ENCODE data around the gene CDK5RAP1.

The CDK5RAP1 gene

DNA sequence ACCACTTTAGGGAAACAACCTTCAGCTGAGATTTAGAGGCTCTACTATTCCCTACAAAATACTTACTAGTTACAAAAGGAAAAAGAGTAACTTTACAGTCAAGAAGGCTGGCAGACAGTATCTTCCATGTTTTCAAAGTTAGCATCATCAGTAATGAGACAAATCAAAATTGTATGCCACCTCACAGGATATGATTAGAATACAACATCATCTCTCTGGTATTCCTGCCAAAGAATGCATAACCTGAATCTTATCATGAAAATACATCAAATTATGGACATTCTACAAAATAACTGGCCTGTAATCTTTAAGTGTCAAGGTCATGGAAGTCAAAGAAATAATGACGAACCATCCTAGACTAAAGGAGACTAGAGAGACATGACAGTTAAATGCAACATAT, 38.4 kb downstream of the CDK5RAP1 start:
- Mint-ChIP-seq H3K36me3 (peaks cover 21% of the 10 kb centered on the region), H3K27me3 (no peaks in the 10 kb centered on the region), H3K9me3 (no peaks in the 10 kb centered on the region), H3K27ac (no peak overlapping the region), H3K4me1 (no peaks in the 10 kb centered on the region), H3K4me3 (no peak overlapping the region)

DNA sequence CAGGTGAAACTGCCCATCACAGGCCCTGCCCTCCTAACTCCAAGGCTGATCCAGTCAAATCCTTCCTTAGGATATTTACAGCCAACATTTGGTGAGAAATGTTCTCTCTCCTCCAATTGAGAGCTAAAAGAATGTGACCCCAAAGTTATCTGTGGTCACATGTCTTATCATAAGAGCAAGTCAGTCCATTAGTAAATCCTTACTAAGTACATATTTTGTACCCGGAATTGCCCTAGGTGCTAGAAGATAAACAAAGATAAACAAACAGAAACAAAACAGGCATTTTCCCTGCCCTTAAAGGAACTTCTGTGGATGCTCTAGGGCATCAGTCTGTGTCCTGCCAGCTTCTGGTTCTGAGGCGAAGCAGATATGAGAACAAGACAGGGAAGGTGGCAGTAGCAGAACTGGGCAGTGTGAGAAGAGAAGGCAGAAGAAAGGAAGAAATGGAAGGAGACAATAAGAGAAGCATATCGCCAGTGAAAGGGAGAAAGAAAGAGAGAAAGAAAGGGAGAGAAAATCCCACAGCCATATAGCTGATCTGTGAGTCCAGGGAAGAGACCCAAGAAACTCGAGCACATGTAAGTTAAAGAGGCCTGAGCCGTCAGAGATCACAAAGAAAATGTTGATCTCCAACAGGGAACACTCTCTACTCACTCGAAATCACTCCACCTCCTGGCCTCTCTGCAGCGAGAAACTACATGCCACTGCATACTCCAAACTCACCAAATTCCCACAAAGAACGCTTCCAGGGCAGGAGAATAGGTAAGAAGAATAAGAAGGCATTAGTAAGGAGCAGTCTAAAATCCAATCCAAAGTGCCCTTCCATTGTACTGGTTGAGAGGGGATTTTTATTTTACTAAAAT, 41.7 kb downstream of the CDK5RAP1 start:
- Mint-ChIP-seq H3K36me3 (peaks cover 21% of the 10 kb centered on the region), H3K9me3 (no peaks in the 10 kb centered on the region), H3K27ac (no peak overlapping the region), H3K4me1 (no peaks in the 10 kb centered on the region), H3K27me3 (no peaks in the 10 kb centered on the region), H3K4me3 (no peak overlapping the region)

DNA sequence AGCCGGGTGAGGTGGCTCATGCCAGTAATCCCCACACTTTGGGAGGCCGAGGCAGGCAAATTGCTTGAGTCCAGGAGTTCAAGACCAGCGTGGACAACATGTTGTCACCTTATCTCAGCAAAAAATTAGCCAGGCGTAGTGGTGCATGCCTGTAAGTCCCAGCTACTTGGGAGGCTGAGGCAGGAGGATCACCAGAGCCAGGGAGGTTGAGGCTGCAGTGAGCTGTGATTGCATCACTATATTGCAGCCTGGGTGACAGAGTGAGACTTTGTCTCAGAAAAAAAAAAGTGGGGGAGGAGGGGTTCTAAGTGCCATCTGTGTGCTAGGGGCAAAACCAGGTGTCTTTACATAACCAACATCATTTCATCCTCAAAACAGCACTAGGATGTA, 48.3 kb downstream of the CDK5RAP1 start:
- Mint-ChIP-seq H3K27ac (no peak overlapping the region), H3K36me3 (peaks cover 2% of the 10 kb centered on the region), H3K4me3 (no peak overlapping the region), H3K27me3 (no peaks in the 10 kb centered on the region), H3K9me3 (no peaks in the 10 kb centered on the region), H3K4me1 (no peaks in the 10 kb centered on the region)

GRCh38 chr20:33352258-33353012, 48.9 kb downstream of the CDK5RAP1 start:
- H3K27me3 Mint-ChIP-seq, result no peaks in the 10 kb centered on the region
- H3K36me3 Mint-ChIP-seq, result peaks cover 2% of the 10 kb centered on the region
- no peaks in the 10 kb centered on the region for H3K9me3 Mint-ChIP-seq
- no peak overlapping the region for H3K27ac Mint-ChIP-seq
- H3K4me1 Mint-ChIP-seq, result no peaks in the 10 kb centered on the region
- no peak overlapping the region for H3K4me3 Mint-ChIP-seq

DNA sequence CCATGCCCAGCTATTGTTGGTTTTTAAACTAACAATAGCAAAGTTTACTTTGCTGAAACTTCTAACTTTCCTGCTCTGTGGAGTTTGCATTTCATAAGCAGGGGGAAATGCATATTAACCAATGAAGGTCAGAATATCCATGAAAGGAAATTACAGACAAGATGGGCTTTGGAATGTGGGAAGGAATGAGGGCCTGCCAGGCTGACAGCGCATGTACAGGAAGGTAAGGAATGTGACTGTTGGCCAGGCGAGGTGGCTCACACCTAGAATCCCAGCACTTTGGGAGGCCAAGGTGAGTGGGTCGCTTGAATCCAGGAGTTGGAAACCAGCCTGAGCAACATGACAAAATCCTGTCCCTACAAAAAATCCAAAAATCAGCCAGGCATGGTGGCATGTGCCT, 49.6 kb downstream of the CDK5RAP1 start:
- Mint-ChIP-seq H3K36me3 (peaks cover 2% of the 10 kb centered on the region), H3K4me3 (no peak overlapping the region), H3K27ac (no peak overlapping the region), H3K4me1 (no peaks in the 10 kb centered on the region), H3K9me3 (no peaks in the 10 kb centered on the region), H3K27me3 (no peaks in the 10 kb centered on the region)

- no peak overlapping the region for H3K27ac Mint-ChIP-seq
- no peak overlapping the region for H3K4me3 Mint-ChIP-seq
- no peaks in the 10 kb centered on the region for H3K27me3 Mint-ChIP-seq
- peaks cover 4% of the 10 kb centered on the region for H3K4me1 Mint-ChIP-seq
- peaks cover 2% of the 10 kb centered on the region for H3K36me3 Mint-ChIP-seq
- no peaks in the 10 kb centered on the region for H3K9me3 Mint-ChIP-seq
These were observed 51.8 kb downstream of the CDK5RAP1 start for GRCh38 chr20:33349493-33349892.

- H3K36me3 Mint-ChIP-seq, result no peaks in the 10 kb centered on the region
These were observed 53.0 kb downstream of the CDK5RAP1 start for GRCh38 chr20:33348136-33348937.

GRCh38 chr20:33345342-33345741, 56.0 kb downstream of the CDK5RAP1 start:
- no peaks in the 10 kb centered on the region for H3K27me3 Mint-ChIP-seq
- H3K4me1 Mint-ChIP-seq, result peaks cover 4% of the 10 kb centered on the region
- H3K4me3 Mint-ChIP-seq, result no peak overlapping the region
- no peaks in the 10 kb centered on the region for H3K9me3 Mint-ChIP-seq
- no peaks in the 10 kb centered on the region for H3K36me3 Mint-ChIP-seq
- H3K27ac Mint-ChIP-seq, result no peak overlapping the region

More at GRCh38 chr20:33348136-33348937, 53.0 kb downstream of the CDK5RAP1 start:
- Mint-ChIP-seq H3K27ac (no peak overlapping the region), H3K4me1 (peaks cover 4% of the 10 kb centered on the region), H3K27me3 (no peaks in the 10 kb centered on the region), H3K4me3 (no peak overlapping the region), H3K9me3 (no peaks in the 10 kb centered on the region)

GRCh38 chr20:33343521-33343920, 57.8 kb downstream of the CDK5RAP1 start:
- Mint-ChIP-seq H3K27me3 (no peaks in the 10 kb centered on the region), H3K36me3 (no peaks in the 10 kb centered on the region), H3K4me3 (no peak overlapping the region), H3K27ac (no peak overlapping the region), H3K9me3 (no peaks in the 10 kb centered on the region), H3K4me1 (peaks cover 4% of the 10 kb centered on the region)

DNA sequence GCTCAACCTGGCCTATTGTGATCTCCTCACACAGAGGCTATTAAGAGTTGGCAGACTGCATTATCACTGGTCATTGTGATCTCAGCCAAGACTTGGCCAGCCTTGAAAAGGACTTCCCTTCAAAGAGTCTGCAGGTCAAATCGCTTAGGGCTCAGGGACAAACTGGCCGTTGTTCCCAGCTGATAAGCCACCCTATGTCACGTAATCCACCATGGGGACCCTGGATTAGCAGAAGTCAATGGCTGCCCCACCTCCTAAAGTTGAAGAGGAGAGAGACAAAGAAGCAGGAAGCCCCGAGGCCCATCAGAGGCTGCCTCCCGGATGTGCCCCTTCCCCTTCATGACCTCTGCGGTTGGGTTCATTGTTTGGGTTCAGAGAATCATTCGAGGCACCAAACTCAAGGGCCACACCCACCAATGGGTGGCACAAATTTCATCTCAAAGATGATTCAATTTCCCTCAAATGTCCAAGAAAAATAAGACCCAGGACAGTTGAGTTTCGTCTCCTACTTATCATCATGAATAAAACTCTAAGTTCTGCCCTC, 61.7 kb downstream of the CDK5RAP1 start:
- no peaks in the 10 kb centered on the region for H3K4me1 Mint-ChIP-seq
- no peaks in the 10 kb centered on the region for H3K36me3 Mint-ChIP-seq
- no peaks in the 10 kb centered on the region for H3K9me3 Mint-ChIP-seq
- no peak overlapping the region for H3K4me3 Mint-ChIP-seq
- no peaks in the 10 kb centered on the region for H3K27me3 Mint-ChIP-seq
- H3K27ac Mint-ChIP-seq, result no peak overlapping the region

DNA sequence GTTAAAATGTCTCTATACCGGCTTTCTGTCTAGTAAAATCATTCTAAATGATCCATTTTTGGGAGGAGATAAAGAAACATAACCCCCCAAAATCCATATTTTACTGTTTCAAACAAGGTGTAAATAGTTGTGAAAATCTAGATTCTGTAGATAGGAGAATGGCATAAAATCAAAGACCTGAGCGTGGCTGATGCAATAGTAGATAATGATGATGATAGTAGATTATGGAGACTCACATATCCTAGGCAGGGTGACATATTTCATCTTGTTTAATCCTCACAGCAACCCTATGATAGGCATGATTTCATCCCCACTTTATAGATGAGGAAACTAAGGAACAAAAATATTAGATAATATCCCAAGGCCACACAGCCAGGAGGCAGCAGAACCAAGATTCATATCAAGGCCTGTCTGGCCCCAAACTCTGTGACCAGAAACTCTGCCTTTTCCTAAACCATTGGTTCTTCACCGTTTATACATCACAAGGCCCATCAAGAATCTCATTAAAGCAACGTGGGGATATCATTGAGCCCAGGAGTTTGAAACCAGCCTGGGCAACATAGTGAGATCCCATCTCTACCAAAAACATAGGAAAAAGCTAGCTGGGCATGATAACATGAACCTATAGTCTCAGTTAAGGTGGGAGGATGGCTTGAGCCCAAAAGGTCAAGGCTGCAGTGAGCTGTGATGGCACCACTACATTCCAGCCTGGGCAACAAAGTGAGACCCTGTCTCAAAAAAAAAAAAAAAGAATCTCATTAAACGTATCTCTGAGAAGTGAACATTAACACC, 62.7 kb downstream of the CDK5RAP1 start:
- H3K9me3 Mint-ChIP-seq, result no peaks in the 10 kb centered on the region
- H3K27ac Mint-ChIP-seq, result no peak overlapping the region
- no peaks in the 10 kb centered on the region for H3K36me3 Mint-ChIP-seq
- no peak overlapping the region for H3K4me3 Mint-ChIP-seq
- H3K27me3 Mint-ChIP-seq, result no peaks in the 10 kb centered on the region
- H3K4me1 Mint-ChIP-seq, result no peaks in the 10 kb centered on the region

GRCh38 chr20:33337531-33338165, 63.7 kb downstream of the CDK5RAP1 start:
- H3K4me1 Mint-ChIP-seq, result no peaks in the 10 kb centered on the region
- no peaks in the 10 kb centered on the region for H3K27me3 Mint-ChIP-seq
- no peaks in the 10 kb centered on the region for H3K9me3 Mint-ChIP-seq
- H3K36me3 Mint-ChIP-seq, result no peaks in the 10 kb centered on the region
- H3K27ac Mint-ChIP-seq, result no peak overlapping the region
- H3K4me3 Mint-ChIP-seq, result no peak overlapping the region

- Mint-ChIP-seq H3K9me3 (no peaks in the 10 kb centered on the region), H3K4me3 (no peak overlapping the region), H3K4me1 (no peaks in the 10 kb centered on the region), H3K27me3 (no peaks in the 10 kb centered on the region), H3K36me3 (no peaks in the 10 kb centered on the region), H3K27ac (no peak overlapping the region)
These were observed 64.2 kb downstream of the CDK5RAP1 start for GRCh38 chr20:33337119-33337518.

- Mint-ChIP-seq H3K27ac (no peak overlapping the region), H3K4me1 (no peaks in the 10 kb centered on the region), H3K27me3 (no peaks in the 10 kb centered on the region), H3K36me3 (no peaks in the 10 kb centered on the region), H3K4me3 (no peak overlapping the region), H3K9me3 (no peaks in the 10 kb centered on the region)
These were observed 64.9 kb downstream of the CDK5RAP1 start for GRCh38 chr20:33336375-33336774.

Measured in activated naive CD4-positive, alpha-beta T cell treated with anti-CD3 and anti-CD28 coated beads, Interleukin-2, amount 50 U/mL, for 24 hours (primary cell).